ENCODE measurements around the gene OR2B3.
"Not testable (repeated sequence)": the region's sequence is repeated elsewhere in the genome, so short reads cannot be mapped to it uniquely, and the experiment has no call there.

Gene OR2B3, protein sequence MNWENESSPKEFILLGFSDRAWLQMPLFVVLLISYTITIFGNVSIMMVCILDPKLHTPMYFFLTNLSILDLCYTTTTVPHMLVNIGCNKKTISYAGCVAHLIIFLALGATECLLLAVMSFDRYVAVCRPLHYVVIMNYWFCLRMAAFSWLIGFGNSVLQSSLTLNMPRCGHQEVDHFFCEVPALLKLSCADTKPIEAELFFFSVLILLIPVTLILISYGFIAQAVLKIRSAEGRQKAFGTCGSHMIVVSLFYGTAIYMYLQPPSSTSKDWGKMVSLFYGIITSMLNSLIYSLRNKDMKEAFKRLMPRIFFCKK

DNA sequence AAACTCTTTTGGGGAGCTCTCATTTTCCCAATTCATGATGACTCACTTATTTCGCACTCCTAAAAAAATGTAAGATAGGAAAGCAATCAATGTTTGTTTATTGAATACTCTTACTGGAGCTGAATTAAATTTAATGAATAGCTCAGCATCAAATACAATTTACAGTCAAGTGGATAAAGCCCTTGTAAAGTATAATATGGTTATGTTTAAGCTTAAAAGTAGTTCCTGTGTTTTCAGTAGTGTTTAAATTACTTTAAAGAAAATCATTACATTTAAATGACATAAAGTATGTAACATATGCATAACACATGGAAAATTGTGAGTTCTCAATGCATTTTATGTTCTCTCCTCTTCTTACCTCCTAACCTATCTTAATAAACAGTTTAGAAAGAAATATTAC lies at the start of gene OR2B3:
Gene OR2B3 (minus strand): TSS at position 101 of the 400 bp plus-strand sequence. CDS start 65 bp downstream, at position 36.
- DNase-seq, result no peak

DNA sequence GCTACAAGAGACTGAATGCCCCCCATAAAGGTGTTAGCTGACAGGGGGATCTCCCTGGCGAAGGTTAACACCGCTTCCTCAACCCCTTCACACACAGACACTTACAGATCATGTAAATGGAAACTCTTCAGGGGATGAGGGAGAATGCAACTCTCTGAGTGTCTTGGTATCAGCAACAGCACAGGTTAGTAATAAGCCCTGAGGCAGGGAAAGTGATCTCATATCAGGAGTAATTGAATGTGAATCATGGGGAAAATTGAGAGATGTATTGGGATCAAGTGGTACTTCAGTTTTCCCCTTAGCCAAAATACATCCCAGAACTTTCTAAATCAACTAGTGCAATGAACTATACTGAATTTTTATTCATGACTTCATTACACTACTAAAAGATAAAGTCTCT lies 44.6 kb upstream of the OR2B3 start:
- DNase-seq, result no peak

- no peak for DNase-seq
Observed at GRCh38 chr6:29130644-29131043, 43.5 kb upstream of the OR2B3 start.

DNA sequence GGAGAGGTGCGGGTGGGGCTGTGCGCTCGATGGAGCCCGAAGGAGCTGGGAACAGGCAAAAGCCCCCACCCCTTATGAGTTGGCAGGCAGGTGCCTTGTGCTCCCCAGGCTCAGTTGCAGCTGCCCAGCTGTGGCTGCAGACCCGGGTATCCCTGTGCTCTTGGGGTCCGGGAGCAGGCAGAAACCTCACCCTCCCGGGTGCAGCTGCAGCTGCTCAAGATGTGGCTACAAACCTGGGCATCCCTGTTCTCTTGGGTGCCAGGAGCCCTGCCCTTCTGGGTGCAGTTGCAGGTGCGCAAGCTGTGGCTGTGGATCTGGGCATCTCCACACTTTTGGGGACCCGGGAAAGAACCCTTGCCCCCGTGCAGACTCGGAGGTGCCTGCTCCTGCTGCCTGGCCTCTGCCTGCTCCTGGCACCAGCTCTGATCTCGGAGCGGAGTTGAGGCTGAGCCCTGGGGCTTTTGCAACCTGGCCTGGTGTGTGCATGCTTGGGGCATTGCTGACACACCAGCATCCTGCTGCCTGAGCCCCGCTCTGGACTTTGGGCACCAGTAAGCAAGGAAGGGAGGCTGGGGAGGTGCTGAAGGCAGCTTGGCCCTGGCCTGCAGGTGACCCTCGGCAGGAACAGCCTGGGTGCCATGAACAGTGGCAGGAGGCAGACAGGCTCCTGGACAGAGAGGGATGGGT lies 42.4 kb upstream of the OR2B3 start:
- DNase-seq, result no peak

- not testable (repeated sequence) for DNase-seq
Observed at GRCh38 chr6:29114964-29115363, 27.9 kb upstream of the OR2B3 start.

GRCh38 chr6:29112135-29112534 lies 25.0 kb upstream of the OR2B3 start:
- DNase-seq, result no peak

DNA sequence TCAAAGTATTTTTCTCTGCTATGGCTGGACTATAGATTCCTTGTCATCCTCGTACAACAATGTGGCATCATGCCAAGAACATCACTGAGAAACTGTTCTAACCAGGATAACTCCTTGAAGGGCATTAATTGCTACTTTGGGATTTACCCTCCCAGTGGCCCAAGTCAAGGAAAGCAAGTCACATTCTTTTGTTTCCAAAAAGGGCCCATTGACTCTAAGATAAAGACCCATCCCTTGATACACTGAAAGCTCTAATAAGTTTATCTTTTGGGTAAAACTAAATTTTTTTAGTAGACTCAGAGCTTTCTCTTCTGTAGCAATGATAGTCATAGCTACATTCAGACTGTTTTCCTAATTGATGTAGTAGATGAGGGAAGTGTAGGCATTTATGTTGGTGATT lies 20.6 kb upstream of the OR2B3 start, which contains the start of gene OR2J3:
Gene OR2J3 (plus strand): TSS at position 301 of the 400 bp plus-strand sequence. CDS start 3,833 bp downstream, outside the sequence.
- no peak for DNase-seq

GRCh38 chr6:29099190-29099589 lies 12.1 kb upstream of the OR2B3 start, which contains the start of gene OR2J1:
Gene OR2J1, plus strand, starts transcription at chr6:29099490. Its CDS starts 1,453 bp downstream, at chr6:29100943.
- DNase-seq, result no peak

DNA sequence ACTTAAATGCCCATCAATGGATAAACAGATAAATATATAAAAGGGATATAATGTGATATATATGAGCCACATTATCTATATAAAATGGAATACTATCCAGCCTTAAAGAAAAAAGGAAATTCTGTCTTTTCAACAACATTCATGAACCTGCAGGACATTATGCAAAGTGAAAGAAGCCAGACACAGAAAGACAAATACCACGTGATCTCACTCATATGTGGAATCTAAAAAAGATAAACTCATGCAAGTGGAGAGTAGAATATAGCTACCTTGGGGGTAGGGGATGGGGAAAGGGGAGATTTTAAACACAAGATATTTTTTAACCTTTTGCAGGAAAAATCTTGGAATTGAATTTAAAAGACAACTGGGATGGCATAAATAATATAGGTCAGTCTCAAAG lies 10.7 kb upstream of the OR2B3 start:
- no peak for DNase-seq

- no peak for DNase-seq
Observed at GRCh38 chr6:29092957-29093356, 5.8 kb upstream of the OR2B3 start.

DNA sequence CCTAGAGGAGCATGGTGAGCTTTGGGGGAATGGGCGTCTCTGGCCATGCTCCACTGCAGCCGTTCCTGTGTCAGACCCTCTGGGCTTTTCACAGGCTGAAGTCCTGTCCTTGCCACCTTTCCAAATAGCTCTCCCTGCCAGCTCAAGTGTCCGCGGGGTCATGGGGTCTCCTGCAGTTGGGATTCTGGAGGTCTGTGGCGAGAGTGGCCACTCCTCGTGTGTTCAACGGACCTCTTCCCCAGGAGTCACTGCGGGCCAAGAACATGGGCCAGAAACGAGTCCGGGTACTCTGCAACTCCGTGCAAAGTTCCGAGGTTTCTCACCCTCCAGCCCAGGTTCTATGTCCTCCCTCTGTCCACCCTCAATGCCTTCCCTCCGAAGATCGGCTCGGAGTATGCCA lies 4.7 kb downstream of the OR2B3 start:
- no peak for DNase-seq

- no peak for DNase-seq
Observed at GRCh38 chr6:29081312-29081711, 5.8 kb downstream of the OR2B3 start.

GRCh38 chr6:29079203-29079602 lies 7.9 kb downstream of the OR2B3 start:
- DNase-seq, result no peak

DNA sequence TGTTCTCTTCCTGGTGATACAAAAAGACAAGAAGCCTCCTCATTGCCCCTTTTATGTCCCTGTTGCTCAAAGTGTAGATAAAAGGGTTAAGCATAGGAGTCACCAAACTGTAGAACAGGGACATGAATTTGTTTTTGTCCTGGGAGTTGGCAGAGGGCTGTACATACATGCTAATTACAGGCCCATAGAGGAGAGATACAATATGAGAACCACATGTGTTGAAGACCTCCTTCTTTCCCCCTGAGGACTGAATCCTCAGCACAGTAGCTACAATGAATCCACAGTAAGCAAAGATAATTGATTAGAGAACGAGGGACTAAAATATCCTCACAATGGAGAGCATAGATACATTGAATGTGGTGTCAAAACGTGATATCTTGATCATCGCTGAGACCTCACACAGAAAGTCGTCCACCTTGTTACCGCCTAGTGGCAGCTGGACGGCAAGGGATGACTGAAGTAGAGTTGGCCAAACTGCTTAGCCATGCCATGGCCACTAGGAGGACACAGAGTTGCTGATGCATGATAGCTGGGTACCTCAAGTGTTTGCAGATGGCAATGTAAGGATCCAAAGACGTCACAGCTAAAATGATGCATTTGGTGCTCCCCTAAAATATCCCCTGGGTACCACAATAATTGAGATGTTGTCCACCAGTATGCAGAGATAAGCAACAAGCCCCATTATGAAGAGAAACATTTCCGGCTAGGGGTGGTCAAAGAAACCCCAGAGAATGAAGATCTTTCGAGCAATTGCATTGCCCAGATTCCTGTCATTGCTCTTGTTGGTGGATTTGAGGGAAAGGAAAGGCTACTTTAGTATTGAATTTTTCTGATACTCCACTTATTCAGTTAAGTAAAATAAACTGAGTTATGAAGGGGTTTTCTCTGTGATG lies 15.0 kb downstream of the OR2B3 start:
- DNase-seq, result no peak

DNA sequence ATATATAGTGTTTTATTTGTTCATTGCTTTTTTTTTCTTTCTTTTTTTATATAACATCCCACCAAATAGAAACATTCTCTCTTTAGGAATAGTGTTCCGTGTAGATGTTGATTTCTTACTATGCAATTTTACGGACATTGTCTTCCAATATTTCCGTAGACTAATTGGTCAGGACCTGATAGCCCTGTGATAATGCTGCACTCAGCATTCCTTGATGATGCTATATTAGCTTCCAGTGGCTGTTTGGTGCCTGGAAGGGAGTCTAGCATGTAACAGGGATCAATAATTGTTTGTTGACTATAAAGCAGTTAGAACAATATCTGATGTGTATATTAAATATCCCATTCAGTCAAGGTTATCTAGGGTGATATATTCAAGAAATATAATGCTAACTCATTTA lies 35.4 kb downstream of the OR2B3 start:
- no peak for DNase-seq

DNA sequence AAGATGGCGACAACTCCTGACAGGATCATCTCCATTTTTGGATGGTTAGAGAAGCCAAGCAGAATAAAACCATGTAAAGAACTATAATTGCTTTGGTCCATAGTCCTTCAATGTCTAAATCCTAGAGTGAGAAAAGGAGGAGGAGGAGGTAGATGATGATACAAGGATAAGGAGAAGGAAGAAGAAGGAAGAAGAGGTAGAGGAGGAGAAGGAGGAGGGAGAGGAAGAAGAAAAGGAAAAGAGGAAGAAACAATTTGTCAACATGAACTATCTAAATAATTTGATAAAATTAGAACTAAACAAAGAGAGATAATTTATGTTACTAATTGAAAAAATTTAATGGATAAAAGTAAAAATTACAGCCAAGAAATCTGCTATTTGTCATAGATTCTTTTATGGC lies 42.0 kb downstream of the OR2B3 start, which contains the start of gene OR2W1:
Gene OR2W1 (minus strand): TSS at position 101 of the 400 bp plus-strand sequence. CDS start 0 bp downstream, at position 101.
- no peak for DNase-seq
